ENCODE results near the gene RBBP7.

Gene RBBP7

GRCh38 chrX:16807548-16807947 lies 62.6 kb downstream of the RBBP7 start:
- no peak overlapping the region for H3K9ac ChIP-seq
- no peaks in the 10 kb centered on the region for H3K36me3 ChIP-seq (ENCODE audit: control insufficient read depth, insufficient read depth, low read length)
- H3K27me3 ChIP-seq (ENCODE audit: control insufficient read depth, insufficient read depth, low read length): no peaks in the 10 kb centered on the region
- no peak overlapping the region for H3K4me3 ChIP-seq (ENCODE audit: low read depth, low read length)
- H2AFZ ChIP-seq: no peak overlapping the region
- TF ChIP-seq CTCF (IDR thresholded peaks at IDR 0.05): no peak
- no peak overlapping the region for H3K4me2 ChIP-seq (ENCODE audit: low read length)
- peaks cover 8% of the 10 kb centered on the region for H3K79me2 ChIP-seq
- H3K4me1 ChIP-seq: no peaks in the 10 kb centered on the region
- H3K9me3 ChIP-seq (ENCODE audit: control insufficient read depth, low read length): no peaks in the 10 kb centered on the region
- no peak overlapping the region for H3K27ac ChIP-seq

DNA sequence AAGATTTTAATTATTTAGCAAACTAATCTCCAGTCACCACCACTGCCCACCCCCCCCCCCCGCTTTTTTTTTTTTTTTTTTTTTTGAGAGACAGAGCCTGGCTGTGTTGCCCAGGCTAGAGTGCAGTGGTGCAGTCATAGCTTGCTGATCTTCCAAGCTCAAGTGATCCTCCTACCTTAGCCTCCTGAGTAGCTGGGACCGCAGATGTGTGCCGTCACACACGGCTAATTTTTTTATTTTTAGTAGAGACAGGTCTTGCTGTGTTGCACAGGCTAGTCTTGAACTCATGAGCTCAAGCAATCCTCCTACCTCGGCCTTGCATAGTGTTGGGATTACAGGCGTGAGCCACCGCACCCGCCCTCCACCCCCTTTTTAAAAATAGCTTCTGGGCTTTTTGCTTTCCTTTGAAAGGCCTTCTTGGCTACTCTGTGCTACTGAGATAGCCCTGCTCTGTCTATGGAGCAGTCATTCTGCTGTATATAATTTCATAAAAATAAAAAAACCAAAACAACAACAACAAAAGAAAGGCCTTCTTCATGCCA lies 65.2 kb downstream of the RBBP7 start:
- Histone ChIP-seq H3K4me3 (ENCODE audit: low read depth, low read length) (no peak overlapping the region), H3K27me3 (ENCODE audit: control insufficient read depth, insufficient read depth, low read length) (no peaks in the 10 kb centered on the region), H3K4me2 (ENCODE audit: low read length) (no peak overlapping the region), H3K4me1 (no peaks in the 10 kb centered on the region), H2AFZ (no peak overlapping the region), H3K27ac (no peak overlapping the region), H3K9me3 (ENCODE audit: control insufficient read depth, low read length) (no peaks in the 10 kb centered on the region), H3K36me3 (ENCODE audit: control insufficient read depth, insufficient read depth, low read length) (no peaks in the 10 kb centered on the region), H3K9ac (no peak overlapping the region), H3K79me2 (peaks cover 4% of the 10 kb centered on the region)
- TF ChIP-seq CTCF (IDR thresholded peaks at IDR 0.05): no peak

DNA sequence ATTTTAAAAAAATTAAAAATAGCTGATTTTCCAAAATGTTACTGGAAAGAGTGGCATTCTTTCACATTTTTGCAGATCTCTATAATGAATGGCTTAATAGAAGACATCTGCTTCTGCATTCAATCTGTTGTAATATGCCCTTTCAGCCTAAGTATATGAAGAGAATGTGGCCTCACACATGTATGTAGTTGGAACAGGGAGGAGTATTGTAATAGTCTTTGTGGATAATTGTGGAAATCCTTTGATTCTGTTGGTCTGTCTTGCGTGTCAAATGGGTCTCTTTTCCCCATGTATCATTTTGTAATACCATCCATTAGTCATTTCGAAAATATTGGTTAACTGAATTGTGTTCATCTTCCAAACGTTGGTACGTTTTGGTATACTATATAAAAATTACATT lies 72.3 kb downstream of the RBBP7 start:
- Histone ChIP-seq H2AFZ (no peak overlapping the region), H3K36me3 (ENCODE audit: control insufficient read depth, insufficient read depth, low read length) (no peaks in the 10 kb centered on the region), H3K9me3 (ENCODE audit: control insufficient read depth, low read length) (no peaks in the 10 kb centered on the region), H3K4me1 (no peaks in the 10 kb centered on the region), H3K27ac (no peak overlapping the region), H3K4me3 (ENCODE audit: low read depth, low read length) (no peak overlapping the region), H3K9ac (no peak overlapping the region), H3K4me2 (ENCODE audit: low read length) (no peak overlapping the region), H3K79me2 (no peaks in the 10 kb centered on the region), H3K27me3 (ENCODE audit: control insufficient read depth, insufficient read depth, low read length) (no peaks in the 10 kb centered on the region)
- no peak for TF ChIP-seq CTCF (IDR thresholded peaks at IDR 0.05)

DNA sequence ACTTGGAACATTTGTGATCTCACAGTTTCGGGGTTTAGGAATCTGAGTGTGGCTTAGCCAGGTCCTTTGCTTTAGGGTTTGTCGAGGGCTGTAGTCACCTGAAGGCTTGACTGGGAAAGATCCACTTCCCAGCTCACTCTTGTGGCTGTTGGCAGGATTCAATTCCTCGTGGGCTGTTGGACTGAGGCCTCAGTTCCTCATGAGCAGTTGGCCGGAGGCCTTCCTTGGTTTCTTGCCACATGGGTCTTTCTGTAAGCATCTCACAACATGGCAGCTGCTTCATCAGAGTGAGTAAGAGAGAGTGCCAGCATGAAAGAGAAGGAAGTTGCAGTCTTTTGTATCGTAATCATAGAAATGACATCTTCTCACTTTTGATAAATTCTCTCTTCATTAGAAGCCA lies 72.8 kb downstream of the RBBP7 start:
- H3K27ac ChIP-seq: no peak overlapping the region

More for the DNA sequence above, 72.8 kb downstream of the RBBP7 start:
- Histone ChIP-seq H3K27me3 (ENCODE audit: control insufficient read depth, insufficient read depth, low read length) (no peaks in the 10 kb centered on the region), H3K79me2 (peaks cover 1% of the 10 kb centered on the region), H3K9me3 (ENCODE audit: control insufficient read depth, low read length) (no peaks in the 10 kb centered on the region), H3K4me2 (ENCODE audit: low read length) (no peak overlapping the region), H3K4me1 (no peaks in the 10 kb centered on the region), H3K9ac (no peak overlapping the region), H3K36me3 (ENCODE audit: control insufficient read depth, insufficient read depth, low read length) (no peaks in the 10 kb centered on the region), H3K4me3 (ENCODE audit: low read depth, low read length) (no peak overlapping the region), H2AFZ (no peak overlapping the region)
- TF ChIP-seq CTCF (IDR thresholded peaks at IDR 0.05): no peak
